Heart right ventricle (tissue), 16 donors: ENCODE results near the gene ULK2. TPM values are rescaled to one million over a fixed set of nuclear protein-coding genes. Genes with fewer than 3 reads are reported as not detected.
"Not testable (repeated sequence)": the region's sequence is repeated elsewhere in the genome, so short reads cannot be mapped to it uniquely, and the experiment has no call there.

Experiments used
- ATAC-seq, 8 donors: fragments of 200-7000 bp; cut with Tn5 transposase; one replicate each; pipeline ENCODE4 v1.9.1; 2020; ENCODE audit warnings: mild to moderate bottlenecking in 8 of 8, moderate library complexity in 8 of 8, moderate number of reproducible peaks in 1 of 8
- DNase-seq, 2 donors: peaks; one replicate each; pipeline ENCODE4 v3.0.0-alpha.2; 2020
- H3K27ac ChIP-seq, 10 donors: fragments of 200-600 bp; sonication (generic) in 2 of 10; one replicate each; pipeline versions ENCODE4 v1.5.0 to v1.8.0; 2020 to 2022; ENCODE audit warnings: mild to moderate bottlenecking in 3 of 10
- H3K27me3 ChIP-seq, 7 donors: fragments of 200-600 bp; one replicate each; pipeline ENCODE4 v1.8.0; 2021 to 2022; ENCODE audit warnings: mild to moderate bottlenecking in 2 of 7
- H3K36me3 ChIP-seq, 9 donors: fragments of 200-600 bp; sonication (generic) in 1 of 9; one replicate each; pipeline versions ENCODE4 v1.5.0 to v1.8.0; 2020 to 2022; ENCODE audit warnings: mild to moderate bottlenecking in 2 of 9
- H3K4me1 ChIP-seq, 9 donors: fragments of 200-600 bp; sonication (generic) in 1 of 9; one replicate each; pipeline versions ENCODE4 v1.5.0 to v1.8.0; 2020 to 2022; ENCODE audit warnings: mild to moderate bottlenecking in 4 of 9
- H3K4me3 ChIP-seq, 10 donors: fragments of 200-600 bp; sonication (generic) in 2 of 10; one replicate each; pipeline versions ENCODE4 v1.5.0 to v1.8.0; 2020 to 2022; ENCODE audit warnings: mild to moderate bottlenecking in 7 of 10, moderate library complexity in 2 of 10
- H3K9me3 ChIP-seq, 11 donors: fragments of 200-600 bp in 10 of 11; sonication (generic) in 2 of 11; one replicate each; pipeline versions ENCODE4 v1.5.0 to v1.8.0; 2013 to 2022; ENCODE audit warnings: mild to moderate bottlenecking in 2 of 11, control low read depth in 1 of 11, moderate library complexity in 1 of 11
- WGBS, 2 donors: extraction: QIAGEN DNeasy Blood & Tissue Kit; methylation state at CpG; one replicate each; pipeline ENCODE4 v1.1.7; 2013; ENCODE audit warnings: inconsistent platforms in 1 of 2; 5-methylcytosine and 5-hydroxymethylcytosine counted together
- intact Hi-C, 10 donors: fragments of 100-400 bp; cut with DNase I; formaldehyde crosslinking; loops; one replicate each; pipeline versions ENCODE4 v1.11.1 to v1.14.2; 2022
- polyA plus RNA-seq, 2 donors: library from polyadenylated mRNA; stranded (reverse); fragments of 200-250 nt; gene quantifications; one replicate each; pipeline ENCODE4 v1.2.3, GENCODE V29; 2013
- total RNA-seq, 10 donors: library from RNA; stranded (reverse); fragmentation: NEBNext Ultra II Directional in 3 of 10; extraction: Animal tissue kit (Norgen Biotek cat#: 25700) in 3 of 10; gene quantifications; one replicate each; pipeline versions ENCODE4 v1.2.1 to v1.2.4, GENCODE V29; 2021 to 2023
- TF ChIP-seq, protein P1 (sequence below), 9 donors: fragments of 200-600 bp; sonication (generic) in 2 of 9; IDR thresholded peaks; one replicate each; pipeline versions ENCODE4 v1.5.0 to v1.8.0; 2021 to 2022; ENCODE audit warnings: antibody characterized with exemption in 9 of 9, mild to moderate bottlenecking in 5 of 9, moderate library complexity in 1 of 9
- donor health status: Arrhythmogenic right ventricular cardiomyopathy.
- donor health status: ischemic (EF 13 %, LVEDD 7.1; RV severe dilation, severe dysfunction).
- donor health status: healthy with polysubstance abuse.
- donor health status: DM: no; HTN: yes; CAD: no.
- donor health status: DM: no; HTN: no; CAD: no.
- donor health status: ischemic (EF 25% LVEDD 6.9; RV normal size, moderate dysfunction).
- donor health status: ischemic (EF 25% LVEDD 5.7; RV mildly dilated, moderate dysfunction).
- donor health status: healthy.
- donor health status: DM: yes; HTN: yes; CAD: no.
- donor health status: Ischemic cardiomyopathy.
- donor health status: ischemic (EF 35%, LVEDD 5.7; RV mildly dilated, moderate dysfunction).
- donor health status: nonischemic (EF 11% LVEDD 7.7; RV severe dilation, severe dysfunction).
- donor health status: DM: yes; HTN: yes; CAD: no.
- donor health status: PGD.
- donor health status: ischemic (EF 29% LVEDD 5.4; RV normal size, mild dysfunction).
- donor health status: nonischemic (EF 23%, LVEDD 6.1; RV moderate dilation, normal function).

The ULK2 gene
- total and polyA plus RNA-seq, 12 donors, result 2.9 to 23.7 (median 16.7) TPM

DNA sequence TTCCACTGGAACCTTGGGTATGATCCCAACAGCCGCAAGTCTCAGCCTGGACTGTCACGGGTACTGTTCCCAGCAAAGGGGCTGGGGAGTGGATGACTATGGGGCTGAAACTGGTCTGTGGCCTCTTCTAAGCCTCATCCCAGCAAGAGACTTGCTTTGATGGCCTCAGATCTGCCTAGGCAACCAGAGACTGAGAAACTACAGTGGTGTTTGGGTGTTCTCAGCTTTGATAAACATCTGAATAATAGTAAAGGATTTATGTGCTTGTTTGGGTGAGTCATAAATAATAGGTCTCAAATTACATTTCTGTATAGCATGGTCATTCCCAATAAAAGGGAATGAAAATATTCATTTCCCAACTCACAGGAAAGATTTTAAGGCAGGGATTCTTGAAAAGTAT is 30.2 kb upstream of the ULK2 start:
- peaks cover 0 to 38% (median 6%) of the 10 kb centered on the region in 9 donors for H3K36me3 ChIP-seq
- intact Hi-C loops, result no loop called here
- no peak for DNase-seq
- 71 to 82% methylated on average over 2 of the region's 2 CpGs for WGBS, 2 donors
- TF ChIP-seq, protein P1, sequence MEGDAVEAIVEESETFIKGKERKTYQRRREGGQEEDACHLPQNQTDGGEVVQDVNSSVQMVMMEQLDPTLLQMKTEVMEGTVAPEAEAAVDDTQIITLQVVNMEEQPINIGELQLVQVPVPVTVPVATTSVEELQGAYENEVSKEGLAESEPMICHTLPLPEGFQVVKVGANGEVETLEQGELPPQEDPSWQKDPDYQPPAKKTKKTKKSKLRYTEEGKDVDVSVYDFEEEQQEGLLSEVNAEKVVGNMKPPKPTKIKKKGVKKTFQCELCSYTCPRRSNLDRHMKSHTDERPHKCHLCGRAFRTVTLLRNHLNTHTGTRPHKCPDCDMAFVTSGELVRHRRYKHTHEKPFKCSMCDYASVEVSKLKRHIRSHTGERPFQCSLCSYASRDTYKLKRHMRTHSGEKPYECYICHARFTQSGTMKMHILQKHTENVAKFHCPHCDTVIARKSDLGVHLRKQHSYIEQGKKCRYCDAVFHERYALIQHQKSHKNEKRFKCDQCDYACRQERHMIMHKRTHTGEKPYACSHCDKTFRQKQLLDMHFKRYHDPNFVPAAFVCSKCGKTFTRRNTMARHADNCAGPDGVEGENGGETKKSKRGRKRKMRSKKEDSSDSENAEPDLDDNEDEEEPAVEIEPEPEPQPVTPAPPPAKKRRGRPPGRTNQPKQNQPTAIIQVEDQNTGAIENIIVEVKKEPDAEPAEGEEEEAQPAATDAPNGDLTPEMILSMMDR (IDR thresholded peaks at IDR 0.05), result no peak
- no peak overlapping the region for H3K4me3 ChIP-seq
- H3K27ac ChIP-seq, result no peak overlapping the region
- H3K27me3 ChIP-seq, result no peaks in the 10 kb centered on the region
- no peaks in the 10 kb centered on the region for H3K9me3 ChIP-seq
- H3K4me1 ChIP-seq, result peaks cover 0 to 9% (median 0%) of the 10 kb centered on the region in 9 donors
- ATAC-seq, result peak in 1 of 8 donors; percentile 21

DNA sequence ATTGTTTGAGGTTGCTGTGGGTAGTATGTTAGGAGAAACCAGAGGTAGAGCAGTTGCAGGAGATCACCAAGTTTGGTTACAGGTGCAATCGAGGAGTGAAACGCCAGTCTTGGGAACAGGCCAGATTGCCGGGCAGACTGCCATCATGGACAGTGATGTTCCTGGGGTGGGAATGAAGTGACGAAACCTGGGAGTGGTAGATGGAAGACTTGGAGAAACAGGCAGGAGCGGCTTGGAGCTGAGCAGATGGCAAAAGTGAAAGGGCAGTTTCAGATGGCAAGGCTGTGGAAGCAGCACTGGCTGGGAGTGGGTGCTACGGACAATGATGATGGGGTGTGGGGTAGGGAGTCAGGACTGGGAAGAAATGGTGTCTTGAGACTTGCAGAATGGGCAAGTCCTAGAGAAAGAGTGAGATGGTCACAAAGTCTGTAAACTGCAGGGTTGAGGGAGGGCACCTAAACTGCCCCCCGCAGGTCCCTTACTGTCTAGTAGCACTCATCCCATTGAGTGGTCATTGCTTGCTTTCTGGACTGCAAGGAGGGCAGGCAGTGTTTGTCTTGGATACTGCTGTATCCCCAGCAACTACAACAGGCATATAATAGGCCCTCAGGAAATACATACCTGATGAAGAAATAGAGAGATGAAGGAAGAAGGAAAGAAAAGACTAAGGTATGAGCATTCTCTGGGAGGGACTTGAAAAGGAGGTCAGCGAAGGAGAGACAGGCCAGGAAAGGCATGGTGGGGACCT is 29.5 kb upstream of the ULK2 start:
- TF ChIP-seq, protein P1 (IDR thresholded peaks at IDR 0.05), result no peak
- intact Hi-C loops, result no loop called here
- Histone ChIP-seq H3K27me3 (no peaks in the 10 kb centered on the region), H3K9me3 (no peaks in the 10 kb centered on the region), H3K4me3 (no peak overlapping the region), H3K4me1 (peaks cover 0 to 9% (median 0%) of the 10 kb centered on the region in 9 donors), H3K36me3 (peaks cover 0 to 31% (median 0%) of the 10 kb centered on the region in 9 donors), H3K27ac (no peak overlapping the region)
- peak in 6 of 8 donors; percentile 38 to 77 (median 64) for ATAC-seq
- DNase-seq, result peak; percentile 48 to 49
- 49 to 53% methylated on average over 8 of the region's 8 CpGs for WGBS, 2 donors

DNA sequence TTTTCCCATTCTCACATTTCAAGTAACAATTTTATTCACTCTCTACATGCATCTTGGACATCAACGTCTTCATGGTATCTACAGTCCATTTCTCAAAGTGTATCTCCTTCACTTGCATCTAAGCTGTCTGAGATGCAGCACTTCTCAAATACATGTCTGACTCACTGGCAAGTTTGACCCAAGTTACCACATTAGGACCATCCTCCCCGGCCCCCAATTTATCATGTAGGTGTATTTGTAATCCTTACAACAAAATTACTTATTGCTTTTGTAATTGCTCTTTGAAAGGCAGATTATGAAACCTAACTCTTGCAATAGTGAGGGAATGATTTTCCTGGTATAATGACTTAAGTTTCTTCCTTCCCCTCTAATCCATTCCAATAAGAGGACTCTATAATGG is 28.9 kb upstream of the ULK2 start:
- 86 to 92% methylated on average over 2 of the region's 2 CpGs for WGBS, 2 donors
- H3K9me3 ChIP-seq, result no peaks in the 10 kb centered on the region
- DNase-seq, result no peak

DNA sequence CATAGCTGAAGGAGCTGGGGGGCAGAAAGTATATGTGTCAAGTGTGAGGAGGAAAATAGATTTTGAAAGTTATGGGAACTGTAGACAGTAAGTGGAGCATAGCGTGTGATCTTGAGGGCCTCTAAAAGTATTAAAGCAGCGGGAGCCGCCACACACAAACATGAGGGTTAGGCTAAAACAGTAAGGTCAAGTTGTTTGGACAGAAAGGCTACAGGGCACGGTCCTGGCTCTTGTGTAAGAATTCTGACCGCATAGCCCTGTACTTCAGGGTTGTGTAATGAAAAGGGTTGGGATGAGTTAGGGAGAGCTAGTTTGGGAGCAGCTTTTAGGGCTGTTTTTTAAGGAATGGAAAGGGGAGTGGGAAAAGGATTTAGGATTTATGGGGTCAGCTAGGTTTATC is 22.8 kb upstream of the ULK2 start:
- ATAC-seq, H3K27ac ChIP-seq, H3K36me3 ChIP-seq, H3K27me3 ChIP-seq, H3K4me1 ChIP-seq, H3K4me3 ChIP-seq, H3K9me3 ChIP-seq, intact Hi-C loops, DNase-seq: not testable (repeated sequence)
- WGBS, 2 donors, result 94 to 97% methylated on average over 5 of the region's 5 CpGs

More for the DNA sequence above, 28.9 kb upstream of the ULK2 start:
- no peak overlapping the region for H3K27ac ChIP-seq
- no peak overlapping the region for H3K4me3 ChIP-seq
- H3K27me3 ChIP-seq, result peaks cover 0 to under 1% (median 0%) of the 10 kb centered on the region in 7 donors
- peaks cover 0 to 25% (median 0%) of the 10 kb centered on the region in 9 donors for H3K36me3 ChIP-seq
- no peak for ATAC-seq
- H3K4me1 ChIP-seq, result peaks cover 0 to 9% (median 0%) of the 10 kb centered on the region in 9 donors
- TF ChIP-seq, protein P1 (IDR thresholded peaks at IDR 0.05), result no peak
- intact Hi-C loops, result no loop called here

DNA sequence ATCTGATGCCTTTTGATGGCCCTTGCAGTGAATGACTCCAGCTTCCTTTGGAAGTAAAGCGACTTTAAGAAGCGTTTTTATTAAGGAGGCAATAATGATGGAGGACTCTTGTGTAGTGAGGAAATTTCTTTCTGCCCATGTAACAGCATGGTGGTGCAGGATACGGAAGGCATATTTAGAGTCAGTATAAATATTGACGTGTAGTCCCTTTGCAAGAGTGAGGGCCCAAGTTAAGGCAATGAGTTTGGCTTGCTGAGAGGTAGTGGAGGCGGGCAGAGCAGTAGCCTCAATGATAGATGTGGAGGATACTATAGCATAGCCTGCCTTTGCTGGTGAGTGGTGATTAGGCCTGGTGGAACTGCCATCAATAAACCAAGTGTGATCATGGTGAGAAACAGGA is 22.3 kb upstream of the ULK2 start:
- ATAC-seq, H3K4me1 ChIP-seq, H3K27ac ChIP-seq, H3K4me3 ChIP-seq, intact Hi-C loops, H3K27me3 ChIP-seq, H3K36me3 ChIP-seq, H3K9me3 ChIP-seq, DNase-seq: not testable (repeated sequence)
- 87 to 91% methylated on average over 5 of the region's 5 CpGs for WGBS, 2 donors
